Measurements from ENCODE around the gene CLDN7.

CLDN7 gene

GRCh38 chr17:7219812-7220592 is 42.3 kb downstream of the CLDN7 start, which contains the start of the genes ACADVL and DLG4:
TSS of gene ACADVL (plus strand) at chr17:7219938. CDS start at chr17:7219985, 47 bp downstream.
TSS of gene DLG4 (minus strand) at chr17:7219836.
- DNase-seq (ENCODE audit: low spot score): peak; percentile 95

- DNase-seq (ENCODE audit: low spot score): no peak
These were observed 43.0 kb downstream of the CLDN7 start for GRCh38 chr17:7219229-7219811.

- no peak for DNase-seq (ENCODE audit: low spot score)
These were observed 43.5 kb downstream of the CLDN7 start for GRCh38 chr17:7218758-7219157.

- no peak for DNase-seq (ENCODE audit: low spot score)
These were observed 44.1 kb downstream of the CLDN7 start for GRCh38 chr17:7218166-7218565.

- DNase-seq (ENCODE audit: low spot score): peak; percentile 85
These were observed 44.9 kb downstream of the CLDN7 start for GRCh38 chr17:7217113-7217987.

GRCh38 chr17:7216242-7217112 is 45.8 kb downstream of the CLDN7 start:
- no peak for DNase-seq (ENCODE audit: low spot score)

GRCh38 chr17:7215652-7216180 is 46.6 kb downstream of the CLDN7 start:
- no peak for DNase-seq (ENCODE audit: low spot score)

- no peak for DNase-seq (ENCODE audit: low spot score)
These were observed 47.1 kb downstream of the CLDN7 start for GRCh38 chr17:7215136-7215638.

GRCh38 chr17:7214300-7215135 is 47.8 kb downstream of the CLDN7 start:
- DNase-seq (ENCODE audit: low spot score): peak; percentile 96

- peak; percentile 50 for DNase-seq (ENCODE audit: low spot score)
These were observed 48.4 kb downstream of the CLDN7 start for GRCh38 chr17:7213895-7214299.

- no peak for DNase-seq (ENCODE audit: low spot score)
These were observed 50.6 kb downstream of the CLDN7 start for GRCh38 chr17:7211491-7212273.
